Activated T-helper 9 cell treated with anti-CD3 and anti-CD28 coated beads, Interleukin-2, amount 50 U/mL, for 16 hours (primary cell): ENCODE measurements around the gene CDC23.
A peak's percentile ranks its signal among the peaks of the same experiment; 100 is the strongest.
"Not testable (repeated sequence)": the region's sequence is repeated elsewhere in the genome, so short reads cannot be mapped to it uniquely, and the experiment has no call there.

Experiments used
- DNase-seq: peaks from one replicate; pipeline ENCODE4 v3.0.0-alpha.2; 2020; ENCODE audit warnings: low read depth

CDC23 gene

DNA sequence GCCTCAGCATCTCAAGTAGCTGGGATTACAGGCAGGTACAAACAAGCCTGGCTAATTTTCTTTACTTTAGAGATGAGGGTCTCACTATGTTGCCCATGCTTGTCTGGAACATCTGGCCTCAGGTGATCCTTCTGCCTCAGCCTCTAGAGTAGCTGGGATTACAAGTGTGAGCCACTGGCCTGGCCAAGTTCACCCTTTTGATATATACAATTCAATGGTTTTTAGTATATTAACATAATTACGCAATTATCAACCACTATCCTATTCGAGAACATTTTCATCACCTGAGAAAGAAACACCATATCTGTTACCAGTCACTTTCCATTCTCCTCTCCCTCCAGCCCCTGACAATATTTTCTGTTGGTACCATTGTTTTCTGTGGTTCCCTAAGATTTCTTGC is 3.7 kb upstream of the CDC23 start:
- DNase-seq = no peak

DNA sequence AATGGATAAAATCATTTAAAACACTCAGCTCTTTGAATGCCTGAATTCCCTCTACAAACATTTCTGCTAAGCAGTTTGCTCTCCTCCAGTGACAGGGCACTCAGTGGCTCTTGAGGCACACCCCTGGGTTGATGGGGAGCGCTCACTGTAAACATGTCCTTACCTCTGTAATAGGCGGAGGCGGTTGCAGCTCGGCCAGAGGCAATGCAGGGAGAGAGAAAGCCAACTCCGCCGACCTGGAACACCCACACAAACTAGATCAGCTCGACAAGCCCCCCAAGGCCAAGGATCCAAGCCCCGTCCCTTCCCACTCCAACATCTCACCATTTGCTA is 329 bp downstream of the CDC23 start:
- peak; percentile 2 for DNase-seq

DNA sequence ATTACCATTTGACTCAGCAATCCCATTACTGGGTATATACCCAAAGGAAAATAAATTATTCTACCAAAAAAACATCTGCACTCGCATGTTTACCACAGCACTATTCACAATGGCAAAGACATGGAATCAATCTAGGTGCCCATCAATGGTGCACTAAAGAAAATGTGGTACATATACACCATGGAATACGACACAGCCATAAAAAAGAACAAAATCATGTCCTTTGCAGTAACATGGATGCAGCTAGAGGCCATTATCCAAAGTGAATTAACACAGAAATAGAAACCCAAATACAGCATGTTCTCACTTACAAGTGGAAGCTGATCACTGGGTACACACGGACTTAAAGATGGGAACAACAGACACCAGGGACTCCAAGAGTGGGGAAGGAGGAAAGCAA is 2.1 kb downstream of the CDC23 start:
- DNase-seq = no peak

DNA sequence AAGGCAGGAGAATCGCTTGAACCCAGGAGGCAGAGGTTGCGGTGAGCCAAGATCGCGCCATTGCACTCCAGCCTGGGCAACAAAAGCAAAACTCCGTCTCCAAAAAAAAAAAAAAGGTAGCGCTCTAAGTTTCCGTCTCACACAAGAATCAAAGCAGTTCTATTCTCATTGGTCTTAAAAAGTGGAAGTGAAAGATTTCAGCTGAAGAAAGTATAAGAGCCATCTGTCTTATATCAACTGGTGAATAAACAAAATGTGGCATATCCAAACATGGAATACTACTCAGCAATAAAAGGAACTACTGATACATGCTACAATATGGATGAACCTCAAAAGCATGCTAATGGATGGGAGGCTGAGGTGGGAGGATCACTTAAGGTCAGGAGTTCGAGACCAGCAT is 19.3 kb downstream of the CDC23 start:
- not testable (repeated sequence) for DNase-seq

DNA sequence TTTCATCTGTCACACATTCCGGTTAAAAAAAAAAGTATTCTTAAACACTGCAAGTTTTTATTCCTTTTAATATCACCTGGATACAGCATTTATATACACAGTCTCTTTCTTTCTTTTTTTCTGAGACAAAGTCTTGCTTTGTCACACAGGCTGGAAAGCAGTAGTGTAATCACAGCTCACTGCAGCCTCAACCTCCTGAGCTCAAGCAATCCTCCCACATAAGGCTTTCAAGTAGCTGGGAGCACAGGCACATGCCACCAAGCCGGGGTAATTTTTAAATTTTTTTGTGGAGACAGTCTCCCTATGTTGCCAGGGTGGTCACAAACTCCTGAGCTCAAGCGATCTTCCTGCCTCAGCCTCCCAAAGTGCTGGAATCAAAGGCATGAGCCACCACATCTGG is 20.3 kb downstream of the CDC23 start:
- no peak for DNase-seq

DNA sequence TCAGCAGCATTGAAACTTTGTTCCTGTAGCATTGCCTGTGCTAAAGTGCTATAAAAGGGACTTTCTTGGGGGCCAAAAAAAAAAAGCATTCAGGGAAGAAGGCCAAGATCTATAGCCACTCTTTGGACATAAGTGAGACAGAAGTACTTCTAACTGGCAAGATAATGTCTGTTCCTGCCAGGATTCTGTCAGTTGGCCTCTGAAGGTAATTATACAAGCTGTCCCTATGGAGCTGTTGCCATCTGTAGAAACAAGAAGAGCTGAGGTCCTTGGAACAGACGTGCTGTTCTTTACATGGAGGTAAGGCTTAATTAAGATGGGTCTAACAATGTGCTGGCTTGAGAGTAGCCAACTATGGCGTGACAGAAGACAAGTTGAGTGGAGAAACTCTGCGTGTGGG is 24.5 kb downstream of the CDC23 start:
- no peak for DNase-seq

DNA sequence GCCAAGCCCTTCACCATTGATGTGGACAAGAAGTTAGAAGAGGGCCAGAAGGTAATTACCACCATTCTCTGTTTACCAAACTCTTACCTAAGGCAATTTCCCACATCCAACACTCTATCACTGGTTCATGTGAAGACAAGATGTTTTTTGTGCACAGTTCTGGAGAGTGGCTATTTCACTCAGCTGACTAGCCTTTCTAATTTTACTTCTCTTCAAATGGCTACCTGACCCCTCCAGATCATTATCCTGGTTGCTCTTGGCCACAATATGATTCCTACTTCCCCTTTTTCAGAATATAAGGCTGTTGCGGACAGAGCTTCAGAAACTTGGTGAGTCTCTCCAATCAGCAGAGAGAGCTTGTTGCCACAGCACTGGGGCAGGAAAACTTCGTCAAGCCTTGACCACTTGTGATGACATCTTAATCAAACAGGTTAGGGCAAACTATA is 27.1 kb downstream of the CDC23 start:
- no peak for DNase-seq

DNA sequence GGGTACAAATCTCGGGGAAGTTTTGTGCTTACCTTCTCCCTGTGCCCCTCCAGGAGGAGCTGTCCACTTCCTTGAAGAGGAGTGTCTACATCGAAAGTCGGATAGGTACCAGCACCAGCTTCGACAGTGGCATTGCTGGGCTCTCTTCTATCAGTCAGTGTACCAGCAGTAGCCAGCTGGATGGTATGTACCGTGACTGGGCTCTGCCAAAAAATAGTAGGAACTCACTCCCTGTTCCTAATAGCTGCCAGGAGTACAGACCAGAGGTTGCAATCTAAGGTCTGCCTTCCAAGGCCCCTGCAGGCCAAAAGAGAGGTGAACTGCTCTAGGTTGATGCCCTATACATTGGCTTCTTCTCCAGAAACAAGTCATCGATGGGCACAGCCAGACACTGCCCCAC is 30.3 kb downstream of the CDC23 start:
- no peak for DNase-seq

DNA sequence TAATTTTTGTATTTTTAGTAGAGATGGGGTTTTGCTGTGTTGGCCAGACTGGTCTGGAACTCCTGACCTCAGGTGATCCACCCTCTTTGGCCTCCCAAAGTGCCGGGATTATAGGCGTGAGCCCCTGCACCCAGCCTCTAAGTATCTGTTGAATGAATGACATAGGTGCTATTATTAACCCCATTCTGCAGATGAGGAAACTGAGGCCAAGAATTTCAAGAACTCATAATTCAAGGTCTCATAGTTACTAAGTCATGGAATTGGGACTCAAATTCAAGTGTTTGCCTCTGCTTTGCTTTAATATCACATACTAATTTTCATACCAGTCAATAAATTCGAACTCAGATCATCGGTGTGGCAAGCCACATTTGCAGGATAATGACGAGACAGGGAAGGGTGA is 32.3 kb downstream of the CDC23 start:
- no peak for DNase-seq

DNA sequence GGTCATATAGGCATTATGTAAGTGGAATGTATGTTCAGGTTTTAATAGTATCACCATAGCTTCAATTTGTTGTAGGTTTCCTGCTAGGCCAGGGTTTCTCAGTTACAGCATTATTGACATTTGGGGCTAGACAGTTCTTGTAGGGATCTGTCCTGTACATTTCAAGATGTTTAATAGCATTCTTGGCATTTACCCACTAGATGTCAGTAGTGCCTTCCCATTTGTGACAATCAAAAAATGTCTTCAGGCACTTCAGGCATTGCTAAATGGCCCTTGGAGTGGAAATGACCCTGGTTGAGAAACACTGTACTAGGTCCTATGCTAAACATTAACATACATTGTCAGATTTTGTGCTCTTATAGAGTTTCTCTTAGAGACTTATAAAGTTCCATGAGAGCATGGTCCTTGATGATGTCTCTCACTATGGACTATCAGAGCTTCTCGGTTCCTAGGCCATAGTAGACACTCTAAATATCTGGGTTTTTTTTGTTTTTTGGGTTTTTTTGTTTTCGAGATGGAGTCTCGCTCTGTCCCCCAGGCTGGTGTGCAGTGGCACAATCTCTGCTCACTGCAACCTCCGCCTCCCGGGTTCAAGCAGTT is 32.8 kb downstream of the CDC23 start:
- no peak for DNase-seq

DNA sequence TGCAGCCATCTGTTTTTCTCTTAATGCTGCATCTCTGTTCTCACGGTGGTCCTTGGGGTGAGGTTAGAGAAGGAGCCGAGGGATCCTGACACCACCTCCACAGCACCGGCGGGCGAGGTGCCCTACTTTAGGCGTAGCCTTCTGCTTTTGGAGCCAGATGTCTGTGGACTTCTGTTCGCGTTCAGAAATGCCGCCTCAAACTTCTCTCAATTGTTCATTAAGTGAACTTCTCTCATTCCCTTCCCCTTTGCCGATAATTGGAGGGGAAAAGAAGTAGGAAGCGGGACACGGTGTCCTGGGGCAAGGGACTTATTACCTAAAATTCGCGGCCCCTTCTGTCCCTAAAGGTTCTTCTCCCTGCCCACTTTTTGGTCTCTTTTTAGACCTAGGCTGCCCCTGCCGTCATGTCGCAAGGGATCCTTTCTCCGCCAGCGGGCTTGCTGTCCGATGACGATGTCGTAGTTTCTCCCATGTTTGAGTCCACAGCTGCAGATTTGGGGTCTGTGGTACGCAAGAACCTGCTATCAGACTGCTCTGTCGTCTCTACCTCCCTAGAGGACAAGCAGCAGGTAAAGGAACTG is 33.8 kb downstream of the CDC23 start:
- DNase-seq = no peak

DNA sequence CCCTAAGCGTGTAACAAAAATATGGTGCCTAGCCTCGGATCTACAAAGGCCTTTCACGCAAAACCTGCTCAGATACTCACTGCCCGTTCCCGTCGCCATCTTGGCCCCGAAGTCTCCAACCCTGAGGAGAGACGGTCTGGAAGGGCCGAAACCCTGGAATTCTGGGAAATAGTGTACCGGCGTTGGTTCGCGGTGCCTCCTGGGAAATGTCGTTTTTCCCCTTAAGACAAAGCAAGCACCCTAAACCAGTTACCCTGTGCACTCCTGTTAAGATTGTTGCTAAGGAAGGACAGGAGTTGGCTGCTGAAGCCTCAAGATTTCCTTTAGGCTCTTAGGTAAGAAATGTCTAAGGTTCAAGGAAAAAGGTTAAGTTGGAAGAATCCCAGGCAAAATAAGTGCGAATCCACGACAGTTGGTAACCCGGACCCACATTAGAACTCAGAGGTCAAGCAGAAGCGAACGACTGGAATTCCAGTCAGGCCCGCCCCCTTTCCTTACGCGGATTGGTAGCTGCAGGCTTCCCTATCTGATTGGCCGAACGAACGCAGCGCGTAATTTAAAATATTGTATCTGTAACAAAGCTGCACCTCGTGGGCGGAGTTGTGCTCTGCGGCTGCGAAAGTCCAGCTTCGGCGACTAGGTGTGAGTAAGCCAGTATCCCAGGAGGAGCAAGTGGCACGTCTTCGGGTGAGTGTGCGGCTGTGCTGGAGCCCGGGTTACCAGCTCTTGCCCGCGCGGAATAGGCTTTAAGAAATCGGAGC is 34.4 kb downstream of the CDC23 start, which contains the start of the genes BRD8 and KIF20A:
TSS of gene BRD8 (minus strand) at position 115 of the 761 bp plus-strand sequence. CDS start at position 99, 16 bp downstream.
TSS of gene KIF20A (plus strand) at position 597 of the 761 bp plus-strand sequence. CDS start 569 bp downstream, outside the sequence.
- DNase-seq = peak; percentile 81

DNA sequence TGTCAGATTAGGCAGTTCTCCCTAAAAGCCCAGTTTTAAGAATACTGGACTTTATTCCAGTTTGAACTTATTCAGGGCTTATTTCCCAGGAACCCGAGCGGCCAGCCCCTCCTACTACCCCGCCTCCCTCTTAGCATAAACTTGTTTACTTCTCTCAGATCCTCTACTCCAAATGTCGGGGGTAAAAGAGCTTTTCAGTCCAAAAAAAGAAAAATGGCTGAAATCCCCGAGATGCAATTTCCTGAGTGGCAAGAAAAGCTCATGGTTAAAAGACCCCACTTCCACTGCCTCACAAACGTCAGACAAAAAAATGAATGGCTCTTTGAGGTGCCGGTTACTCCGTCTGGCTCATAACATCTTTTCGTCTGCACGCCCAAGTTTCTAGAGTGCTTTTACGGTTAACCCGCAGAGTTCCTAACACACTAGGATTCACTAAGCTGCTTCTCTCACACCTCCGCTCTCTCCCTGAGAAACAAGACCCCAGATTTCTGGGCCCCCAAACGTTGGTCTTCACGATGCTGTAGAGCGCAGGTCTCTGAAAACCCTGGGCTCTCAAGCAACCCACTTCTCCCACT is 35.1 kb downstream of the CDC23 start:
- no peak for DNase-seq

DNA sequence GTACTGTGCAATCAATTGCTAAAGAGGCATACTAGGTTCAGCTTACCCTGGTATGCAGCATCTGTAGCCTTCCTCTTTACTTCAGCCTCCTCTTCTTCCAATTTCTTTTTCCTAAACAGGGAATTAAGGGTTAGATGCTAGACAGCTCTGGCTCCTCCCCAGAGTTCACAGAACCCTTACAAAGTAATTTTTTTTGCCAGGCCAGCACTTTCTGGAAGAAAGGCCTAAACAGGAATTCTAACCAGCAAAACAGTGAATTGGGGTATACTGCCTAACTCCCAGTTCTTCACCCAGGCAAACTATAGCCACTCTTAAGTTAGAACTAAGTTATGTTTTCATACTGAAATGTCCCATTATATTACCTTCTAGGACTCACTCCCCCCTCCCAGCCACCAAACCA is 42.8 kb downstream of the CDC23 start:
- DNase-seq = no peak

DNA sequence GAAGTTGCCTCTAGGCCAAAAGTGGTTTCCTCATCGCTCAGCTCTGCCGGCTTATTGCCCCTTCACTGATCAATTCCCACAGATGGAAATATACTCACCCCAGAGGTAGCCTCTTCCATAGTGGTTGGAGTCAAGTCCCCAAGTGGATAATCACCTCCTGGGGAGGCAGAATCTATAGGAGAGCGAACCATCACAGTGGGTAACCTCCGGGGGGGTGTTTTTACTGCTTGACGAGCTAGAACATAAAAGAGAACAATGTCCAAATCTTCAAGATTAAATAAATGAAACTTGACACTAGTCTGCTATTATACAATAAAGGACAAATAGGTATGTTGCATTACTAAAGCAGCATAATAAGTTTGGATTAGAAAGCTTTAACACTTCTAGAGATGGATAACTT is 44.0 kb downstream of the CDC23 start:
- DNase-seq = no peak

DNA sequence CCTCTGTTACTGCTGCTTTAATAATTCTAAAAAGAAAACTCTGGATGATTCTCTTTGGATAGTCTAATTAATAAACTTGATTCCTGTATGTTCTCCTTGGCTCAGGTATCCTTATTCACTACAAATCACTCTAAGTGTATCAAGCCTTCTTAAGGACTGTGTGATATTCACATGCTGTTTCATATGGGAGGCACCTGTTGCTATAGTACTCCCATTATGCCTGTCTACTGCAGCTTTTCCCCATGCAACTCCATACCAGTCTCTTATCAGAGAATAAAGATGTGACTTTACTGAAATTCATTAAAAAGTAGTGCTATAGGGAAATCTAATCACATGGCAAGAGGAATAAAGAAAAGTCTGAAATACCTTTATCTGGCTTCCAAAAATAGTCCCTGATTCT is 49.4 kb downstream of the CDC23 start:
- DNase-seq = no peak

DNA sequence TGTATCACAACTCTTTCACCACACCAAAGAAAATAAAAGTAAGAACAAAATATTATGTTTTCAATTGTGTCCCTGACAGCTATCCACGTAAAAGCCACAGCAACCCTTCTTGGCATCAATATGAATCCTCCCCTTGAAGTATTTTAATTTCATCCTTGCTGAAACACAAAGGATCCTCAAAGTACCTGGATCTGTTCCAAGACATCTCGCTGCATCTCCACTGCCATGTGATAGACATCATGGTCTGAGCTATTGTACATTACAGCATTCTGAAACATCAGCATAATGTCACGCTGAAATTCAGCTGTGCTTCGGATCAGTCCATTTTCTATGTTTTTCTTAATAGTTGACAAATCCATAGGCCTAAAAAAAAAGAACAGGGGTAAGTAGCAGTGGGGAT is 52.4 kb downstream of the CDC23 start:
- no peak for DNase-seq

DNA sequence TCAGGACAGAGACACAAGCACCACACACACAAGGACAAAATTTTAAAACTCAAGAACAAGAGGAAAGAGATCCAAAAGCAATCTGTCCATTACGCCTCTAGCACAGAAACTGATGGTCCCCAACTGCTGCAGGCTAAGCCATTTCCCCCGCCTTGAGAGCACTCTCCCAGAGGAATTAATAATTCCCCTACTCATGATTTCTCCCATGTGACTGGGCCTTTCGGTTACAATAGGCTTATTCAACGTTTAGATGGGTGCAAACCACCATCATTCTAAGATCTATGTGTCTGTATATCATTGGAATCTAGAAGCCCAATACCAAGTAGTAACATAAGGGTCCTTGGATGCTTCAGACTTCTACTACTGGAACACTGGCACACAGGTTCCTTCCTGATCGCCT is 53.5 kb downstream of the CDC23 start:
- DNase-seq = no peak

DNA sequence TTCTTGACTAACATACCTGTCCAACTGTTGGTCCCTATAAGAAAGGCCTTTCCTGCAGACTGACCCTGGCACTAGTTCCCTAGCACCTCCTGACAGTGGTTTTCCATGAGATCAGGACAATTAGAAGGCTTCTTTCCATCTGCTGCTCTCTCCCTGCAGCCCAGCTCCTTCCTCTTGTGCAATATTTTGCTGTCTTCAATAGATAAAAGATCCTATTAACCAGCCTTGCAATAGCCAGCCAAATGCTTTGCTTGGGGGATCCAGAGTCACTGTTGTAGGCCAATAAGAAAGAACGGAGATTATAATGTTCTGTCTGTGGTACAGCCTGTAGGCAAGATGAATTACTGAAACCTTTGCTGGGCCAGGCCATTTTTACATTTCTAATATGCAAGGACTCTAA is 55.5 kb downstream of the CDC23 start:
- no peak for DNase-seq

DNA sequence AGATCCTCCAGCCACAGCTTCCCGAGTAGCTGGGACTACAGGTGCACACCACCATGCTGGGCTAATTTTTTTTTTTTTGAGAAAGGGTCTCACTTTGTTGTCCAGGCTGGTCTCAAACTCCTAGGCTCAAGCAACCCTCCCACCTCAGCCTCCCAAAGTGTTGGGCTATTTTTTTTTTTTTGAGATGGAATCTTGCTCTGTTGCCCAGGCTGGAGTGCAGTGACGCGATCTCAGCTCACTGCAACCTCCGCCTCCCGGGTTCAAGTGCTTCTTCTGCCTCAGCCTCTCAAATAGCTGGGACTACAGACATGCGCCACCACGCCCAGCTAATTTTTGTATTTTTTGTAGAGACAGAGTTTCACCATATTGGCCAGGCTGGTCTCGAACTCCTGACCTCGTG is 57.1 kb downstream of the CDC23 start:
- not testable (repeated sequence) for DNase-seq

DNA sequence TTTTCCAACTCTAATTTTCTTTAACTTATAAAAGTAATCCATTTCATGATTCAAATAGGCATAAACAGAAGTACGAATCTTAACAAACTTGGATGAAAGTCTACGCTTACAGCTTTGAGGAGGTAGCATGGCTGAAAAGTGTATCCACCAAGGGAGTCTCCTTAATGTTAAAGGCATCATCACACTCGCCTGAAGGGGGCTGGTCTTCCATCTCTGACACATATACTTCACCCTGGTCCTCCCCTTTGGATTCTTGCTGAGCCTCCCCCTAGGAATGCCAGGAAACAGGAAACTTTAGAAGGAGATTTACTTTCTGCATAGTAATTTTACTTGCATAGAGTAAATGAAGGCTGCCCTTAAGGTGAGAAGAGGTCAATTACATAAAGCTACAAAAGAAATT is 63.6 kb downstream of the CDC23 start:
- DNase-seq = no peak

DNA sequence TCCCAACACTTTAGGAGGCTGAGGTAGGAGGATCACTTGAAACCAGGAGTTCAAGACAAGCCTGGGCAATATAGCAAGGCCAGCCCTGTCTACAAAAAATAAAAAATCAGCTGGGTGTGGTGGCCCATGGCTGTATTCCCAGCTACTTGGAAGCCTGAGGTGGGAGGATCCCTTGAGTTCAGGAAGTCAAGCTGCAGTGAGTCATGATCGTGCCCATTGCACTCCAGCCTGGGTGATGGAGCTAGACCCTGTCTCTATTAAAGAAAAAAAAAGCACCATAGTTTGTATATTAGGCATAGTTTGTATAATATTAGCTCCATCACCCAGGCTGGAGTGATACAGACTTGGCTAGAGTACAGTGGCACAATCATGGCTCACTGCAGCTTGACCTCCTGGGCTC is 64.3 kb downstream of the CDC23 start:
- DNase-seq = no peak

DNA sequence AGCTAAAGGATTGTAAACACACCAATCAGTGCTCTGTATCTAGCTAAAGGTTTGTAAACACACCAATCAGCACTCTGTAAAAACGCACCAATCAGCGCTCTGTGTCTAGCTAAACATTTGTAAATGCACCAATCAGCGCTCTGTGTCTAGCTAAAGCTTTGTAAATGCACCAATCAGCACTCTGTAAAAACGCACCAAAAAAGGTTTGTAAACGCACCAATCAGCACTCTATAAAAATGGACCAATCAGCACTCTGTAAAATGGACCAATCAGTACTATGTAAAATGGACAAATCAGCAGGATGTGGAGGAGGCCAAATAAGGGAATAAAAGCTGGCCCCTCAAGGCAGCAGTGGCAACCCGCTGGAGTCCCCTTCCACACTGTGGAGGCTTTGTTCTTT is 69.5 kb downstream of the CDC23 start:
- not testable (repeated sequence) for DNase-seq
